PC-9 (cell line): ENCODE data around the gene SEMA5A.

Experiments
- EZH2 ChIP-seq: fragments of 200-600 bp; sonication (generic); IDR thresholded peaks from 2 replicates; pipeline ENCODE4 v1.8.0; 2017; ENCODE audit warnings: antibody characterized with exemption, low read depth
- TF ChIP-seq, protein P1 (sequence below): fragments of 200-600 bp; sonication (generic); conservative IDR thresholded peaks from 2 replicates; pipeline ENCODE4 v1.6.1; 2017; ENCODE audit warnings: mixed run types, antibody characterized with exemption, mild to moderate bottlenecking, moderate library complexity

DNA sequence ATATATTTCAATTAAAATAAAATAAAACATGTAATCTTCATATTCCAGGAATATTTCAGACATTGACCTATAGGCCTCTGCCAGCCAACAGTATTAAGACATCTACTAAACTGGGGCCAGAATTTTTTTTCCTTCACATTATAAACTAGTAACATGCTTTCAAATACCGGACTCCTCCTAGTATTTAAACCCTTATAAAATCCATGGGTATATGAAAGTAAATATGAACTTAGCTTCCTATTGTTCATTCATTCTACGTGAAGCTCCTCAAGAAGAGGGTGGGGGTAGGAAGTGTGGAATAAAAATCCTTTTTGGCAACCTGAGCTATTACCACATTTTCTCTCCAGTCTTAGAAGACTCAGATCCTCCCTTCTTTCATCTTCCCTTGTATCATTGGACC lies 16.4 kb downstream of the SEMA5A start:
- TF ChIP-seq, protein P1, sequence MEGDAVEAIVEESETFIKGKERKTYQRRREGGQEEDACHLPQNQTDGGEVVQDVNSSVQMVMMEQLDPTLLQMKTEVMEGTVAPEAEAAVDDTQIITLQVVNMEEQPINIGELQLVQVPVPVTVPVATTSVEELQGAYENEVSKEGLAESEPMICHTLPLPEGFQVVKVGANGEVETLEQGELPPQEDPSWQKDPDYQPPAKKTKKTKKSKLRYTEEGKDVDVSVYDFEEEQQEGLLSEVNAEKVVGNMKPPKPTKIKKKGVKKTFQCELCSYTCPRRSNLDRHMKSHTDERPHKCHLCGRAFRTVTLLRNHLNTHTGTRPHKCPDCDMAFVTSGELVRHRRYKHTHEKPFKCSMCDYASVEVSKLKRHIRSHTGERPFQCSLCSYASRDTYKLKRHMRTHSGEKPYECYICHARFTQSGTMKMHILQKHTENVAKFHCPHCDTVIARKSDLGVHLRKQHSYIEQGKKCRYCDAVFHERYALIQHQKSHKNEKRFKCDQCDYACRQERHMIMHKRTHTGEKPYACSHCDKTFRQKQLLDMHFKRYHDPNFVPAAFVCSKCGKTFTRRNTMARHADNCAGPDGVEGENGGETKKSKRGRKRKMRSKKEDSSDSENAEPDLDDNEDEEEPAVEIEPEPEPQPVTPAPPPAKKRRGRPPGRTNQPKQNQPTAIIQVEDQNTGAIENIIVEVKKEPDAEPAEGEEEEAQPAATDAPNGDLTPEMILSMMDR, result no peak
- no peak for TF ChIP-seq EZH2
